A549 treated with Mapracorat at 1 μM for 4 hours (cell line): ENCODE data around the gene PRAMEF14. TPM values are rescaled to one million over a fixed set of nuclear protein-coding genes. Genes with fewer than 3 reads are reported as not detected.

Experiments used
- total RNA-seq: library from RNA; stranded (reverse); fragments of 200-300 nt; extraction: Qiagen RNA extraction; gene quantifications from 5 replicates; pipeline ENCODE4 v1.2.3, GENCODE V29; 2022

The PRAMEF14 gene
- total RNA-seq = not detected in 5 replicates

GRCh38 chr1:13347034-13347433 lies at the start of gene PRAMEF14:
Gene PRAMEF14, minus strand, starts transcription at chr1:13347134. Its CDS starts 1,820 bp downstream, at chr1:13345314.

GRCh38 chr1:13389332-13389731 lies 42.4 kb upstream of the PRAMEF14 start, which contains the start of gene PRAMEF17:
Gene PRAMEF17, plus strand, starts transcription at chr1:13389632. Its CDS starts 26 bp downstream, at chr1:13389658.

GRCh38 chr1:13315281-13315680 lies 31.7 kb downstream of the PRAMEF14 start, which contains the start of gene PRAMEF15:
Gene PRAMEF15, plus strand, starts transcription at chr1:13315581. Its CDS starts 2,827 bp downstream, at chr1:13318408.

GRCh38 chr1:13303239-13303638 lies 43.7 kb downstream of the PRAMEF14 start, which contains the start of gene PRAMEF33:
Gene PRAMEF33, plus strand, starts transcription at chr1:13303539. Its CDS starts 2,416 bp downstream, at chr1:13305955.

Other genes starting within 250 kb of the PRAMEF14 start
- not detected in 5 replicates for gene HNRNPCL2, start 230.3 kb downstream of the PRAMEF14 start, total RNA-seq
- not detected in 5 replicates for gene PRAMEF26, start 191.1 kb downstream of the PRAMEF14 start, total RNA-seq
- gene HNRNPCL4, start 181.5 kb downstream of the PRAMEF14 start, total RNA-seq = not detected in 5 replicates
- gene PRAMEF9, start 175.3 kb downstream of the PRAMEF14 start, total RNA-seq = not detected in 5 replicates
- gene PRAMEF13, start 145.7 kb downstream of the PRAMEF14 start, total RNA-seq = not detected in 5 replicates
- not detected in 5 replicates for gene PRAMEF18, start 121.0 kb downstream of the PRAMEF14 start, total RNA-seq
- not detected in 5 replicates for gene PRAMEF5, start 92.9 kb downstream of the PRAMEF14 start, total RNA-seq
- gene PRAMEF8, start 62.0 kb downstream of the PRAMEF14 start, total RNA-seq = not detected in 5 replicates
- not detected in 5 replicates for gene PRAMEF33, start 43.6 kb downstream of the PRAMEF14 start, total RNA-seq
- not detected in 5 replicates for gene PRAMEF15, start 31.6 kb downstream of the PRAMEF14 start, total RNA-seq
- gene PRAMEF19, start 24.8 kb upstream of the PRAMEF14 start, total RNA-seq = not detected in 5 replicates
- gene PRAMEF17, start 42.5 kb upstream of the PRAMEF14 start, total RNA-seq = not detected in 5 replicates
- not detected in 5 replicates for gene PRAMEF20, start 63.3 kb upstream of the PRAMEF14 start, total RNA-seq
- gene LRRC38, start 166.9 kb upstream of the PRAMEF14 start, total RNA-seq = 0.06 TPM in 1 of 5 replicates, not detected in the others
- not detected in 5 replicates for gene PDPN, start 236.7 kb upstream of the PRAMEF14 start, total RNA-seq